NCI-H146 treated with DMSO at 0.1 percent for 48 hours (cell line): ENCODE measurements around the gene ASTN2.
A peak's percentile ranks its signal among the peaks of the same experiment; 100 is the strongest.

ENCODE experiments used
- DNase-seq: peaks from one replicate; lab custom pipeline; 2025; ENCODE audit not compliant: unreplicated experiment; lab: John Stamatoyannopoulos, UW

The ASTN2 gene

GRCh38 chr9:117374076-117374725 lies 40.7 kb downstream of the ASTN2 start:
- DNase-seq, result no peak

- no peak for DNase-seq
Measured at GRCh38 chr9:117368684-117369230, 46.1 kb downstream of the ASTN2 start.

GRCh38 chr9:117365438-117365837 lies 49.4 kb downstream of the ASTN2 start:
- no peak for DNase-seq

- no peak for DNase-seq
Measured at GRCh38 chr9:117363006-117363405, 51.9 kb downstream of the ASTN2 start.

GRCh38 chr9:117359910-117360309 lies 54.9 kb downstream of the ASTN2 start:
- DNase-seq, result no peak

- no peak for DNase-seq
Measured at GRCh38 chr9:117355542-117355941, 59.3 kb downstream of the ASTN2 start.

- no peak for DNase-seq
Measured at GRCh38 chr9:117354997-117355396, 59.9 kb downstream of the ASTN2 start.

- DNase-seq, result no peak
Measured at GRCh38 chr9:117354244-117354847, 60.5 kb downstream of the ASTN2 start.

- no peak for DNase-seq
Measured at GRCh38 chr9:117344892-117345660, 69.8 kb downstream of the ASTN2 start.

- DNase-seq, result no peak
Measured at GRCh38 chr9:117343427-117343826, 71.4 kb downstream of the ASTN2 start.

- no peak for DNase-seq
Measured at GRCh38 chr9:117341151-117341550, 73.7 kb downstream of the ASTN2 start.

- DNase-seq, result no peak
Measured at GRCh38 chr9:117340422-117340821, 74.4 kb downstream of the ASTN2 start.

GRCh38 chr9:117335837-117336433 lies 78.9 kb downstream of the ASTN2 start:
- DNase-seq, result no peak

GRCh38 chr9:117334101-117334500 lies 80.8 kb downstream of the ASTN2 start:
- DNase-seq, result peak; percentile 38

GRCh38 chr9:117325831-117326230 lies 89.0 kb downstream of the ASTN2 start:
- peak; percentile 15 for DNase-seq

GRCh38 chr9:117325110-117325731 lies 89.6 kb downstream of the ASTN2 start:
- peak; percentile 25 for DNase-seq

- DNase-seq, result no peak
Measured at GRCh38 chr9:117323390-117323789, 91.5 kb downstream of the ASTN2 start.

- DNase-seq, result no peak
Measured at GRCh38 chr9:117317192-117317591, 97.7 kb downstream of the ASTN2 start.

GRCh38 chr9:117315236-117315635 lies 99.6 kb downstream of the ASTN2 start:
- no peak for DNase-seq

GRCh38 chr9:117313989-117314388 lies 100.9 kb downstream of the ASTN2 start:
- no peak for DNase-seq

- DNase-seq, result no peak
Measured at GRCh38 chr9:117307701-117308100, 107.2 kb downstream of the ASTN2 start.
